KOPT-K1 (cell line): ENCODE measurements around the gene UBE2Q1.
A peak's percentile ranks its signal among the peaks of the same experiment; 100 is the strongest.

Experiments used
- H3K27ac ChIP-seq: fragments of 200-600 bp; sonication (generic); 2 replicates; pipeline ENCODE4 v1.5.1; 2016; ENCODE audit warnings: antibody characterized with exemption, mild to moderate bottlenecking, low read depth, low read length; ENCODE audit not compliant: poor library complexity, severe bottlenecking
- H3K36me3 ChIP-seq: fragments of 200-600 bp; sonication (generic); 2 replicates; pipeline ENCODE4 v1.5.1; 2017; ENCODE audit warnings: antibody characterized with exemption, mild to moderate bottlenecking, low read length, moderate library complexity; ENCODE audit not compliant: insufficient read depth
- H3K9me3 ChIP-seq: fragments of 200-600 bp; sonication (generic); 2 replicates; pipeline ENCODE4 v1.5.1; 2017; ENCODE audit warnings: antibody characterized with exemption, low read length, mild to moderate bottlenecking; ENCODE audit not compliant: insufficient read depth, poor library complexity, severe bottlenecking

UBE2Q1 gene

GRCh38 chr1:154557939-154558719, at the start of gene UBE2Q1:
UBE2Q1 (minus strand) TSS chr1:154558662; CDS start chr1:154558553, 109 bp downstream.
- Histone ChIP-seq H3K9me3 (no peaks in the 10 kb centered on the region), H3K27ac (peak within 1 kb of the TSS; percentile 74), H3K36me3 (peaks cover 35% of the 10 kb centered on the region)

- no peaks in the 10 kb centered on the region for H3K9me3 ChIP-seq
- peaks cover 33% of the 10 kb centered on the region for H3K36me3 ChIP-seq
- H3K27ac ChIP-seq, result peak within 1 kb of the TSS; percentile 92
These were observed 49.3 kb upstream of the UBE2Q1 start, which contains the start of gene ADAR for GRCh38 chr1:154607609-154608396. ADAR (minus strand) TSS chr1:154608186; CDS start chr1:154608006, 180 bp downstream.

DNA sequence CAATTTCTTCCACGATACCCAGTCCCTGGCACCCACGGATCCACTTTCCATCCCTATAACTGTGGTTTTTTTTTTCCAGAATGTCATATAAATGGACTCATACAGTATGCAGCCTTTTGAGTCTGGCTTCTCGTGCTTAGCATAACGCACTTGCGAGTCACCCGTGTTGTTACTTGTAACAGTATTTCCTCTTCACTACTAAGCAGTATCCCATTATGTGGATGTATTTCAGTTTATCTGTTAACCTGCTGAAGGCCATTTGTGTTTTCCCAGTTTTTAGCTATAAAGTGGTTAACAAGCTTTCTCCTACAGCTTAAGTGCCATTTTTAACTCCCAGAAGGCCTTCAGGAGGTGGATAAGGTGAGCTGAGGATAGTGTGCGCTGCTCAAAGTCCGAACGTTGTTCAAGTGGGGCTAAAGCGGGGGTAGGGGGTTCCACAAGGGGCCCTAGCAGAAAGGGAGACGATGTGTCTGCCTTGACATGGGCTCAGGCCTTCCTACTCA, 48.7 kb upstream of the UBE2Q1 start:
- no peaks in the 10 kb centered on the region for H3K9me3 ChIP-seq
- H3K27ac ChIP-seq, result peak overlapping the region; percentile 92
- peaks cover 39% of the 10 kb centered on the region for H3K36me3 ChIP-seq

DNA sequence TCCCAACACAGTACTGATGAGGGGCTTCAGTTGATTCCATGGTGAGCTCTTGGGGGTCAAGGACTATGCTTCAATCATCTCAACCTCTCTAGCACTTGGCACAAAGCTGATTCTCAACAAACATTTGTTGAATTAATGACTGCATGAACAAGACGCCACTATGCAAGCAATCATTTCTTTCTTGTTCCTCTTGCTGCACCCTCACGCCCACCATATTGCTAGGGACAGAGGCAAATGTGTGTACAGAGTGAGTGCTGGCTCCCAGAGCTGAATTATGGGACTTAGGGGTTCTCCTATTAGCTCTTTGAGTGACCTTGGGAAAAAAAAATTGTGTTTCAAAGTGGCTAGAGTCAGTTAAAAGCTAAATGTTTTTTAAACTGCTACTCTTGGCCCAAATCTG, 47.1 kb upstream of the UBE2Q1 start:
- no peak overlapping the region for H3K27ac ChIP-seq

GRCh38 chr1:154603317-154603716, 44.9 kb upstream of the UBE2Q1 start:
- peaks cover 77% of the 10 kb centered on the region for H3K36me3 ChIP-seq
- no peaks in the 10 kb centered on the region for H3K9me3 ChIP-seq
- H3K27ac ChIP-seq, result no peak overlapping the region

More for the DNA sequence above, 47.1 kb upstream of the UBE2Q1 start:
- Histone ChIP-seq H3K9me3 (no peaks in the 10 kb centered on the region), H3K36me3 (peaks cover 56% of the 10 kb centered on the region)

- H3K36me3 ChIP-seq, result peaks cover 98% of the 10 kb centered on the region
These were observed 41.2 kb upstream of the UBE2Q1 start for GRCh38 chr1:154599658-154600057.

GRCh38 chr1:154598871-154599635, 40.6 kb upstream of the UBE2Q1 start:
- H3K9me3 ChIP-seq, result no peaks in the 10 kb centered on the region
- H3K27ac ChIP-seq, result no peak overlapping the region
- H3K36me3 ChIP-seq, result peaks cover 98% of the 10 kb centered on the region

More at GRCh38 chr1:154599658-154600057, 41.2 kb upstream of the UBE2Q1 start:
- H3K27ac ChIP-seq, result no peak overlapping the region
- no peaks in the 10 kb centered on the region for H3K9me3 ChIP-seq

GRCh38 chr1:154595621-154596020, 37.2 kb upstream of the UBE2Q1 start:
- H3K27ac ChIP-seq, result no peak overlapping the region
- peaks cover 98% of the 10 kb centered on the region for H3K36me3 ChIP-seq
- no peaks in the 10 kb centered on the region for H3K9me3 ChIP-seq

GRCh38 chr1:154594811-154595210, 36.3 kb upstream of the UBE2Q1 start:
- Histone ChIP-seq H3K36me3 (peaks cover 99% of the 10 kb centered on the region), H3K9me3 (no peaks in the 10 kb centered on the region), H3K27ac (no peak overlapping the region)

- no peaks in the 10 kb centered on the region for H3K9me3 ChIP-seq
- H3K36me3 ChIP-seq, result peaks cover 99% of the 10 kb centered on the region
- H3K27ac ChIP-seq, result no peak overlapping the region
These were observed 34.9 kb upstream of the UBE2Q1 start for GRCh38 chr1:154593390-154593789.

- Histone ChIP-seq H3K27ac (no peak overlapping the region), H3K9me3 (no peaks in the 10 kb centered on the region), H3K36me3 (peaks cover 99% of the 10 kb centered on the region)
These were observed 32.7 kb upstream of the UBE2Q1 start for GRCh38 chr1:154591206-154591605.

- H3K27ac ChIP-seq, result no peak overlapping the region
- peaks cover 99% of the 10 kb centered on the region for H3K36me3 ChIP-seq
- no peaks in the 10 kb centered on the region for H3K9me3 ChIP-seq
These were observed 32.3 kb upstream of the UBE2Q1 start for GRCh38 chr1:154590756-154591155.

- no peak overlapping the region for H3K27ac ChIP-seq
- peaks cover 100% of the 10 kb centered on the region for H3K36me3 ChIP-seq
- H3K9me3 ChIP-seq, result no peaks in the 10 kb centered on the region
These were observed 31.3 kb upstream of the UBE2Q1 start for GRCh38 chr1:154589780-154590179.

GRCh38 chr1:154586641-154587040, 28.2 kb upstream of the UBE2Q1 start:
- Histone ChIP-seq H3K27ac (no peak overlapping the region), H3K36me3 (peaks cover 100% of the 10 kb centered on the region), H3K9me3 (no peaks in the 10 kb centered on the region)

DNA sequence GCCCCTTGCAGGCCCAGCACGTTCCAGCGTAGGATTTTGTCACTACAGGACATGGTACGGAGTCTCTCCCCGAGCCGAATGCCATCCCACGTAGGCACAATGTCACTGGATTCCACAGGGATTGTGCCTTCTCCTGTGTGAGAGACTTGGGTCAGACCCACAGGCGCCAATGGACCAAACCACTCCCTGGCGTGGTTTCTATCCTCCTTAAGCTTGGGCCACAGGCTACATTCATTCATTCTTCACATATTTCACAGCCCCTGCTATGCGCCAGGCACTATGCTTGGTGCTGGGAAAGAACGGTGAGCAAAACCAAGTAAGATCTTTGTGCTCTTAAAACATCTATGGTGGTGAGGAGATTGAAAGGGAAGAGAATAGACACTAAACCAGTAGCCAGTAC, 27.8 kb upstream of the UBE2Q1 start:
- H3K36me3 ChIP-seq, result peaks cover 100% of the 10 kb centered on the region
- no peak overlapping the region for H3K27ac ChIP-seq
- H3K9me3 ChIP-seq, result no peaks in the 10 kb centered on the region
